HG03442 (cell line): ENCODE measurements around the gene HES1.
"Not testable (repeated sequence)": the region's sequence is repeated elsewhere in the genome, so short reads cannot be mapped to it uniquely, and the experiment has no call there.

ENCODE experiments used
- ATAC-seq: cut with Tn5 transposase; IDR thresholded peaks from one replicate; pipeline ENCODE4 v1.9.1; 2021; ENCODE audit warnings: mild to moderate bottlenecking, moderate library complexity; ENCODE audit not compliant: unreplicated experiment

HES1 gene

DNA sequence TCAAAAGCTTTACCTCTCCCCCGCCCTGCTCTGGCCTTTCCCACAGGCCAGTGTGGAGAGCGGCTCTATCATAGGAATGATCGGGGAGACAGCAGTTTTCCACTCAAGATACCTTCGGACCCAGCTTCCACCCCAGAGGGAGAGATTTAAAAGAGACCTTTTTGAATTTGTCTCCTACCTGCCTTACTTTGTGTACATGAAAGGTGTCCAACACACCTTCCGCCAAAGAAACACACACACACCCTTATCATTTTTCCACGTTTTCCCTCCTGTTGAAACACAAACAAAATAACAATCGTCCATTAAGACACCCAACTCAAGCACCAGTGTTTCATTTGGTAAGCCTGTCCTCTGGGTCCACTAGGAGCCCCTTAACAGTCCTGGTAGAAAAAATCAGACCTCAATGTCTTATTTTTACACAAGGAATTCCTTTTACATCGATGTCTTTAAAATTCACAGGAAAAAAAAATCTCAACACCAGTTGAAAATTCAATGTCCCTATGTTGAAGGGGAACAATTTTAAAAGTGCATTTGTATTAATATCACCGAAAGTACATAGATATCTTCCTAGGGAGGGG, 4.0 kb downstream of the HES1 start:
- no peak for ATAC-seq

DNA sequence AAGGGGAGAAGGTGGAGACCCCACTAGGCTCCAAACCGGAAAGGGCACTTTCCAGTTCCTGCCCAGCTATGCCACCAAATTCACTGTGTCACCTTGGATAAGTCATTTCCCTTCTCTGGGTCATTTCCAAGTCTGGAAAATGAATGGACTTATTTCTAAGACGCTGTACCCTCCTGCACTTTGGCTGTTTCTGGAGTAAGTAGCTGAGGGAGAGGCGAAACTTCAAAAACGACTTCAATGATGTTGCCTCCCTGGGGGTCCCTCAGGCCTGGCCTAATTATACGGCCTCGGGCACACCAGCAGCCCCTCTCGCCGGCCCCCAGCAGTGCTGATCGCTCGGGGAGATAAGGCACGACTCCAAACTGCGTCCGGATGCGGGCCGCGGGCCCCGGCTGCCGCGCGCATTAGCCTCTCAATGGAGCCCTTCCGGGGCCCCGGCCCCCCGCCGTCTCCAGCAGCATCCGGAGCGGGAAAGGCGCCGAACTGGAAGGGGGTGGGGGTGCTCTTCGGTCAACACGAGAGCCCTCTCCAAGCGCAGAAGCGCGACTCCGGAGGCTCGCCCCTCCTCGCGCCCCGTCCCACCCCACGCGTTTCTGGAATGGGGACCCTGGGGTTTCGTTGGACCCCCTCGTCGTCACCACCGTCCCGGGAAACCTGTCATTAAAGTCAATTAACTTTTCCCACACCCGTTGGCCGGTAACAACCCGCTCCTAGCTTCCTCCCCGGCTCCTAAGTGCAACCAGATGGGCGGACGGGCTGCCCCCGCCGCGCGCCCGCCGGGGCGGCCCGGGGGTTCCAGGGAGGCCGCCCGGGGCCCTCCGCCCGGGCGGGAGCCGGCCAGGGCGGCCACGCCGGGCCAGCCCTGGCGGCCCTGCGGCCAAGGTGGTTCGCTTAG, 4.8 kb downstream of the HES1 start:
- ATAC-seq, result no peak

DNA sequence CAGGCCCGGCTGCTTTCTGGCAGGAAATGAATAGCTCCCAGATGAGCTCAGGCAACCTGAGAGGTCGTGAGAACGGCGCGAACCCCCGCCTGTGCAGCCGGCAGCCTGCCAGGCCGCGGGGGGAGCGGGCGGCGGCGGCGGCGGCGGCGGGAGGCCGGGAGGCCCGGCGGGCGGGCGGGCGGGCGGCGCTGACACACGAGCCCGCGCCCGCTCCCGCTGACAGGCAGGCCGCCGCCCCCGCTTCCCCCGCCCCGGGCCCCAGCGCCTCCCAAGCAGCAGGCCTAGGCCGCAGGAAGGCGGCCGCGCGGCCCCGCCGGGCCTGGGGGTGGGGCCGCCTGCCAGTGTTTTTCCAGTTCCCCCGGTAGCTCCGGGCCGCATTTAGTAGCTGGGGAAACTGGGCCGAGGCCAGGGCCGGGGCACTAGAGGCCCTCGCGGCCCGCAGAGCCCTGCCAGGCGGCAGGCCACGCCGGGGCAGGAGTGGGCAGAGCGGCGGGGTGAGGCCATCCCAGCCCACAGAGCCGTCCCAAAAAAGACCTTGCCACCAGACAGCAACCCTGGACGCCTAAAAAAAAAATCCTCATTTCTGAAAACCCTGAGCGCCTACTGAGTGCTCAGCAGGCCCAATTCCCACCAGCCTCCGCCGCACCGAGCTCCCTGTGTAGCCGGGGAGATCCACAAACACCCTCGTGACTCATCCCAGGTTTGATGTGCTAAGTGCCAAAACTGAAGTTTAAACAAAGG, 5.6 kb downstream of the HES1 start:
- ATAC-seq, result peak; percentile 41

DNA sequence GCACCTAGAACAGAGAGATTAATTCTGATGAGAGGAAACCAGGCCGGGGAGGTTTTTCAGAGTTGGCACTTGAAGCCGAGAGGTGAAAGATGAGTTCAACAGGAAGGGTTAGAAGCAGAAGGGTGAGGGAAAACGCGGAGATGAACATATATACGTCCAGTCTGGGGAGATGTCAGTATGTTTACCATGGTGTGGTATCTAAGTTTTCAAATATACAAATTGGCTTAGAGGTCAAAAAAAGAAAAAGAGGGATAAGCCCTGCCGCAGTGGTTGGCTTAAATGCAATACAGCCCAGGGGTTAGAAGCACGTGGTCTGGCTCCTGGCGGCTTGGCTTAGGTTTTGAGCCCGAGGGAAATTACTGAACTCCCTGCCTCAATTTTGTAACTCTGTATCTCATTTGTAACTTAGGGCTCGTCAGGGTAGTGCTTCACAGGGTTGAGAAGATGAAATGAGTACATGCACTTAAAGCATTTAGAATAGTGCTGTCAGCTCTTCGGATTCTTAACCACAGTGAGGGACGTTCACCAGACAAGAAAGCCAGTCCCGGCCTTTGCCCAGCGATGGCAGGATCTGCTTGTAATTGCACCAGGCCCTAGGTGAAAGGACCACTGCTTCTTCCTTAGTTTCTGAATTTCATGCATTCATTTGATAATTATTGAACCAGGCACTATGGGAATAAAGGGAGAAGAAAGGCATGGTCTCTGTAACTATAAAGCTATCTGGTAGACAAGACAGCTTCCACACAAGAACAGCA, 6.4 kb downstream of the HES1 start:
- no peak for ATAC-seq

DNA sequence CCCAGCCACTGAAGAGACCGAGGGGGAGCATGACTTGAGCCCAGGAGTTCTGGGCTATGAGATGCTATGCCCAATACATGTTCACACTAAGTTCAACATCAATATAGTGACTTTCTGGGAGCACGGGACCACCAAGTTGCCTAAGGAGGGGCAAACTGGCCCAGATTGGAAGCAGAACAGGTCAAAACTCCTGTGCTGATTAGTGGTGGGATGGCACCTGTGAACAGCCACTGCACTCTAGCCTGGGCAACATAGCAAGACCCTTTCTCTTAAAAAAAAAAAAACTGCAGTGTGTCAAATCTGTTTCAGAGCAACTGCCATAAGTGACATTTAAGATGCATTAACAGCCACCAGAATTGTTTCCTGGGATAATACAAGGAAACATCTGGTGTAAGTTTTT, 9.8 kb downstream of the HES1 start:
- no peak for ATAC-seq

DNA sequence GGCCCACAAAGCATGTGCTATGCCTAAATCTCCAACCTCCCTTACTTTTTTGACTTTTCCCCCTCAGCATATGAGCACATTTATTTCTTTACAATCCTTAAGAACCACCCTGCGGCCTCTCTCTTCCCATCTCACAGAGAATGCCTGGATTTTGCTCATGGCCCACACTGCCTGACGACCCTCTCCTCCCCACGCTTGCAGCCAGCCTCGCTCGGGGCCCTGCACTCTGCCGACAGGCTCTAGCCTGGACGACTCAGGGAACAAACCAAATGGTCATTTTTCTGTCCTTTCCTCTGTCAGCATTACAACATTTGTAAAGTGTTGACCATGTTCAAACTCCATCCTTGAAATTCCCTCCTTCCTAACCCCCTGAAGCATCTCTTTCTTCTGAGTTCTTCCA, 11.7 kb downstream of the HES1 start:
- ATAC-seq, result no peak

DNA sequence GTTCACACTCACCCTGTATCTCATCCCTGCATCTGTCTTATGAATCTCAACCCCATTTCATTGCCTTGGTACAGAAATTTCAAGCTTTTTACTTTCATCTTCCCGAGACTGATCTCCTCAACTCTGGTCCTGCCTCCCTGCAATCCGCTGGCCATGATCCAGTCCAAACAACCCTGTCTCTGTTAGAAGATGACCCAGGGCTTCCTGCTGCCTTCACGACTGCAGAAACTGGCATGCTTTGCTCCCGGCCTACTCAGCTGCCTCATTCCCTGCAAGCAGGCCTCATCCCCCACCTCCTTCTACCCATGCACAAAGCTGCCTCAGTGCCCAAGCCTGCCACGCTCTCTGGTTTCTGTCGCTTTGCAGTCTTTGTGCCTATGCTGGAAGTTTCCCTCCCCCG, 12.4 kb downstream of the HES1 start:
- ATAC-seq, result no peak

DNA sequence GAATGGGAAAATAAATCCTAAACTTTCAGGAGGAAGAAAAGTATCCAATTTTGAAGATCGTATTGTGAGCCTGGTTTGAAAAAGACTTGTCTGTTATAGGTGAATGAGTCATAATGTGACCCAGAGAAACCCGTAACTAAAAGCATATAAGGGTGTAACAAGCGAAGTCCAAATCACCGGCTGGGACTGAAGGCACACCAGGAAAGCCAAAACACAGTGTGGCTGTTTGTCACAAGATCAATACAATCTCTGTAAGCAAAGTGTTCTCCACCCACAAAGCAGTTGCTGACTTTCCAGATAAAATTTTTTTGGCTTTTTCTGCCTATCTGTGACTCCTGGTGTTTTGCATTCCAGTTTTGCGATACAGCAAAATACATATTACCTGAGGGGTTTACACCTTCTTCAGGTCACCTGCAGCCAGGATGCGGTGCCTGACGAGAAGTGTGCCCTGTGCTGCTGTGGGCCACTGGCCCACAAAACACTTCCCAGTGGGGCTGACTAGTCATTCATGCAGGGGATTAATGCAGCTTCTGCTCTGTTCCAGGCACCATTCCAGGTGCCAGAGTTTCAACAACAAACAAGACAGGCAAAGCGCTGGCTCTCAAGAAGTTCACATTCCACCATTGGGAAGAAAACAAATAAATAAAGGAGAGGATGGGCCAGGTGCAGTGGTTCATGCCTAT, 14.4 kb downstream of the HES1 start:
- no peak for ATAC-seq

DNA sequence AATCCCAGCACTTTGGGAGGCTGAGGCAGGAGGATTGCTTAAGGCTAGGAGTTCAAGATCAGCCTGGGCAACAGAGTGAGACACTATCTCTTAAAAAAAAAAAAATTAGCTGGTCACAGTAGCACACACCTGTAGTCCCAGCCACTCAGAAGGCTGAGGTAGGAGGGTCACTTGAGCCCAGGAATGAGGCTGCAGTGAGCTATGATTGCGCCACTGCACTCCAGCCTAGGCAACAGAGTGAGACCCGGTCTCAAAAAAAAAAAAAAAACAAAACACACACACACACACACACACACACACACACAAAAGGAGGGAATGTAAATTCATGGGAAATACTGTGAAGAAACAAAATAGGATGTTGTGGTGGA, 15.0 kb downstream of the HES1 start:
- not testable (repeated sequence) for ATAC-seq

DNA sequence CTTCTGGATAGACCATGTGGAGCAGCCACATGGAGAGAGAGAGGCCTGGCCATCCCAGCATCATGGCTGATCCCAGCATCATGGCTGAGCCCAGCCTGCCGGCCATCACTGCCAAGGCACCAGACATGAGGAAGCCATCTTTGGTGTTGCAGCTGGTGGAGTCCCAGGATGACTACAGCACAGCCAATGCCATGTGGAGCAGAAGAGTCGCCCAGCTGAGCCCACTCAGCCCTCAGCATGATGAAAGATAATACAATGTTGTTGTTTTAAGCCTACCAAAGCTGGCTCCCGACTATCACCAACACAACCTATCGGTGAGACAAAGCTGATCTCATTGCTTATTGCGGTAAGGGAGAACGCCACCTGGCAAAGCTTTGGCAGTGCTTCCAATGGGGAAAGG, 18.4 kb downstream of the HES1 start:
- no peak for ATAC-seq

DNA sequence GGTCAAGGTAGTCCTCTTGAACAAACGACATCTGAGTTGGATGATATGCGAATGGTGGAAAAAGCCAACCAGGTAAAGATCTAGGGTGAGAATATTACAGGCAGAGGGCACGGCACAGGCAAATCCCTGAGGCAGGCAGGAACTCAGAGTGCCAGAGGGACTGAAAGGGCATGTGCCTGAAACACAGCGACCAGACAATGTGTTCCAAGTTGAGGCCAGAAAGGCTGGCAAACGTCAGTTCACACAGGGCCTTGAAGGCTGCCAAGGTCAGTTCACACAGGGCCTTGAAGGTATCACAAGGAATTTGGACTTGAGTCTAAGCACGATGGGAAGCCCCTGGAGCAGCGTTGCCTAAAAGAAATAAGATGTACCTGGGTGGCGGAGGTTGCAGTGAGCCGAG, 20.1 kb downstream of the HES1 start:
- no peak for ATAC-seq

DNA sequence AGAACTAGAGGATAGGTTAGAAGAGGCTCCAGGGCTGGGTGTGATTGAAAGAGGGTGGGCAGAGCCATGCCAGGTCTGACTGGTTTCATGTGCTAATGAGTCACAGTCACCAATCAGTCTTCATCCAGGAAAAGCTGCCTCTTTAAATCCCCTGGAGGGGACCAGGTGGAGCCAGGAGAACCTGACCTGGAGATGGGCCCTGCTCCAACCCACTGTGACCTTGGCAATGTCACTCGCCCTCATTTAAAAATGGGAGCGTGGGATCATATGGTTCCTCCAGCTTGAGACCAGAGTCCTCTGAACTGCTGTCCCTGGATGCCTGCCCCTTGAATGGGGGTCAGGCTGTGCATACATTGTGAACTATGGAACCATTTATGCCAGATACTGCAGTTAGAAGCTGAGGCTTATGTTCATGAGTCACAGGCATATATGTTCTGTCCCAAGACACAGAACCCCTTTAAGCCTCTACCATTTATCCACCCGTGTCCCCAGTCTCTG, 23.0 kb downstream of the HES1 start:
- no peak for ATAC-seq

DNA sequence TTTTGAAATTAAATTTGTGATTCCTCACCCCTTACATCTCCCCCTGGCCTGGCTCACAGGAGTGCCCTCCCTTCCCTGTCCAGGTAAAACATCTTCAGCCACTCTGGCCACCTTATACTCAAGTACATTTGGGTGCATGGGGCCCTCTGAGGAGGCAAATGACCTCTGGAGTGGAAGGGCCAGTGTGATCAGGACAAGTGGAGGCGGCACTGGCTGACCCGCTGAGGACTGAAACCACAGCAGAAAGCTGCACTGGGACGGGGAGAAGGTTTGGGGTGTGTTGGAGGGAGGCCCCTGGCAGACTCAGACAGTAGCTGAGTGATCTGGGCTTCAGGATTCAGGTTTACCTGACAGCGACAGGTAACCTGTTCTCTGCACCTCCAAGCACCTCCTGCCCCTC, 24.2 kb downstream of the HES1 start:
- ATAC-seq, result no peak

DNA sequence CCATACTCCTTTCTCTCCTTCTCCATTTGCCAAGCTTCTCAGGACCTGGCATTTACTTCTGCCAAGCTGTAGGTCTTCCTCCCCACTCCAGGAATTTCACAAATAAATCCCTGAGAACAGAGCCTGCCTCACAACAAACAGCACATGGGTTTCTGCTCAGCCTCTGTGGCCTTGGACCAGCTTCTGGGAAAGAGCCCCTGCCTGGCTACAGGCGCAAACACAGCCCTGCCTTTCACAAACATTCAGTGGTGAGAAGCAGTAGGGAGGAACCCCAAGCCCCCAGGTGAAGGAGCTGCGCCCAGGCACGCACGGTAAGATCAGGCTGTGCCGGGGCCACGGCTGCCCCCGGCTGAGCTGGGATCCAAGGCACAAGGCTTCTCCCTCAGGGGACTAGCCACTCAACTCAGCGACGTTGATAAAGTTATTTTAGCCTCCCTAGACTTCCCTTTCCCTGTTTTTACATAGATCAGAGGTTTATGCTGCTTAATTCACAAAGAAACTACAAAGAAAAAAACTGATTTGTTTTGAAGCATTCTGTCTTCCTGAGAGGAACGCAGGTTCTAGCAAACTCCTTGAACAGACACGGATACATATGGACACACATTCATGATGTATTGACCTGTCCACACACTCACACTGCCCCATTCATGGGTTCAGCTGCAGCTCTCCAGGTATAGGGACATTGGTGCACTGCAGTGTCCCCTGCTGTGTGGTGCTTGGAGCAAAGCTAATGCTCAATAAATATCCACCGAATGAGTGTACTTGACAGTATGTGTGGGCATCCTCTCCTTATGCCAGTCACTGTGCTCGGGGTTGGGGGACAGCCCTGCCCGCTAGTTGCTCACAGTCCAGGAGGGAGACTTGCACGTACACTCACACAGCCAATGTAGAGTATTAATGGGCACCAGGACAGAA, 25.4 kb downstream of the HES1 start:
- ATAC-seq, result no peak

DNA sequence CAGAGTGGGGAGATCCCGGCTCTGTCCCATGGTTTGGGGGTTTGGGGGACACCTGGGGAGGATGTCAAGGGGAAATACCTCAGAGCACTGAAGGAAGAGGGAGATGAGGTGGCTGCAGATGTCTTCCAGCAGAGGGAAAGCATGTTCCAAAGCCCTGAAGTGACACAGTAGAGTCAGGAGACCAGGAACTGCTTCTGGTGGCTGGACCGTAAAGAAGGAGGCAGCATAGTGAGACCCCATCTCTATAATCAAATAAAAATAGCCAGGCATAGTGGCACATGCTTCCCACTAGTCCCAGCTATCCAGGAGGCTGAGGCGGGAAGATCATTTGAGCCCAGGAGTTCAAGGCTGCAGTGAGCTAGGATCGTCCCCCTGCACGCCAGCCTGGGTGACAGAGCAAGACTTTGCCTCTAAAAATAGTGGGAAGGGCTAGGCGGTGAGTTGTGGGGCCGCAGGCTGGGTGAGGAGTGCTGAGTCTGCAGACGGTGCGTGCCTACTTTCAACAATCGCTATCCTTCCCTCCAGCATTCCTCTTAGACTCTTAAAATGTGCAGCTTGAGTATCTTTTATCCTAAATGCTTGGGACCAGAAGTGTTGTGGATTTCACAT, 26.2 kb downstream of the HES1 start:
- no peak for ATAC-seq

DNA sequence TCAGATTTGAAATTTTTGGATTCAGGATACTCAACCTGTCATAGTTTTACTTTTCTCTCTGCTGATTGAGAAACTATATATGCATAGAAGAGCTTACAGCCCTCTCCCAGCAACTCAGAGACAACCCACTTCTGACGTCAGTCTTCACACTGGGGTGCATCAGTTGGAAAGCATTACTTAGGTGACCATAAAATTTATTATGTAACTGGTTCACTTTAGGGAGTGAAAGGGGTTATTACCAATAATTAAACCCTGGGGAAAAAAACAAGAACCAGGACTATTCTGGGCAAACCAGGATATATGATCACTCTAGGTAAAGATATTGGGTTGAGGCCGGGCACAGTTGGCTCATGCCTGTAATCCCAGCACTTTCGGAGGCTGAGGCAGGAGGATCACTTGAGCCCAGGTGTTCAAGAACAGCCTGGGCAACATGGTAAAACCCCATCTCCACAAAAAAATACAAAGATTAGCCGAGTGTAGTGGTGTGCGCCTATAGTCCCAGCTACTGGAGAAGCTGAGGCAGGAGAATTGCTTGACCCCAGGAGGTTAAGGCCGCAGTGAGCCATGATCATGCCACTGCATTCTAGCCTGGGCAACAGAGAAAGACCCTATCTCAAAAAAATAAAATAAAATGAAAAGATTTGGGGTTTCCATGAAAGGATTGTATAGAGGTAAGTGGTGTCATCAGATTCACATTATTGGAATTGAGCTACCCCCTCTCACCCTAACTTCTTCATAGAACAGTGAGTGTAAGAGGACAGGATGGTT, 27.1 kb downstream of the HES1 start:
- ATAC-seq, result no peak

DNA sequence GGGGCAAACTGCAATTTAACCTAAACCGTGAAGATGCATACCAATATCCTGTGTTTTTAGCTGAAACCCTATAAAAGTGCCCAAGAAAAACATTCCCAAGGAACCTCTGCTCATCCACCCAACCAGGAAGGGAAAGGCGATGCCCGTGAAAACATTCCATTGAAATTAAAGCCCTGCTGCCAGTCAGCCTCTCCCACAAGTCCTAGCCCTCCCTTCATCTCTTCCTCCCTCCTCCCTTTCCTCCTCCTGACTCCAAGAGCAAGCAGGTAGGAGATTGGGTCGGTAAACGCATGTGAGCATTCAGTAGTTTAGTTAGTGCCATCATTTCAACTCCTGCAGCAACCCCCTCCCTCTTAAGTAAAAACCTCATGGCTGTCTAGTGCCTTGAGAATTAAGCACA, 27.7 kb downstream of the HES1 start:
- no peak for ATAC-seq

DNA sequence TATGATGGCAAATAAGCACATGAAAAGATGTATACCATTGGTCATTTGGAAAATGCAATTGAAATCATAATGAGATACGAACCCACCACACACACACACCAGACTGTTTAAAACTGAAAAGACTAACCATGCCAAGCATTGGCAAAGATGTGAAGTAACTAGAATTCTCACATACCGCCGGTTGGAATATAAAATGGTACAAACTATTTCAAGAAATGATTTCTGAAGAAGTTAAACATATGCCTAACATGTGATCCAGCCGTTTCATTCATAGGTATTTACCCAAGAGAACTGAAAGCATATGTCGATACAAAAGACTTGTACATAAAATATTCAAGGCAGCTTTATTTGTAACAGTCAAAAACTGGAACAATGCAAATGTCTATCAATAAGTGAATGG, 28.9 kb downstream of the HES1 start:
- ATAC-seq, result no peak
